GM23338 (cell line): ENCODE results near the gene PPL. TPM values are rescaled to one million over a fixed set of nuclear protein-coding genes. Genes with fewer than 3 reads are reported as not detected.

Experiments
- ATAC-seq: fragments of 200-7000 bp; cut with Tn5 transposase; 3 replicates; pipeline ENCODE4 v1.9.1; 2020
- DNase-seq: peaks from one replicate; pipeline ENCODE4 v3.0.0-alpha.2; 2015; ENCODE audit warnings: low spot score
- H2AFZ ChIP-seq: fragments of 200-600 bp; sonication (generic); 2 replicates; pipeline ENCODE4 v1.8.0; 2016; ENCODE audit warnings: antibody characterized with exemption, mild to moderate bottlenecking, moderate library complexity
- H3F3A ChIP-seq: fragments of 200-600 bp; sonication (generic); replicated peaks from 2 replicates; pipeline ENCODE4 v1.8.0; 2017; ENCODE audit warnings: antibody characterized with exemption, mixed run types, low read depth
- H3K27ac ChIP-seq: fragments of 200-600 bp; sonication (generic); 2 replicates; pipeline ENCODE4 v1.6.1; 2016; ENCODE audit warnings: low read depth
- H3K27me3 ChIP-seq: fragments of 200-600 bp; sonication (generic); 2 replicates; pipeline ENCODE4 v1.8.0; 2016; ENCODE audit warnings: mild to moderate bottlenecking, mixed run types, moderate library complexity; ENCODE audit not compliant: insufficient read depth
- H3K36me3 ChIP-seq: fragments of 200-600 bp; sonication (generic); 2 replicates; pipeline ENCODE4 v1.8.0; 2016; ENCODE audit warnings: mild to moderate bottlenecking; ENCODE audit not compliant: insufficient read depth
- H3K4me1 ChIP-seq: fragments of 200-600 bp; sonication (generic); 2 replicates; pipeline ENCODE4 v1.8.0; 2016; ENCODE audit warnings: mild to moderate bottlenecking, moderate library complexity; ENCODE audit not compliant: insufficient read depth
- H3K4me2 ChIP-seq: fragments of 200-600 bp; sonication (generic); 2 replicates; pipeline ENCODE4 v1.7.1; 2017; ENCODE audit warnings: mixed run types
- H3K4me3 ChIP-seq: fragments of 200-600 bp; sonication (generic); 2 replicates; pipeline ENCODE4 v1.6.1; 2016; ENCODE audit warnings: mixed run types
- H3K79me2 ChIP-seq: fragments of 200-600 bp; sonication (generic); replicated peaks from 2 replicates; pipeline ENCODE4 v1.8.0; 2017; ENCODE audit warnings: mild to moderate bottlenecking; ENCODE audit not compliant: insufficient read depth
- H3K9me2 ChIP-seq: fragments of 200-600 bp; sonication (generic); 2 replicates; pipeline ENCODE4 v1.8.0; 2017; ENCODE audit not compliant: insufficient read depth
- H4K20me1 ChIP-seq: fragments of 200-600 bp; sonication (generic); replicated peaks from 2 replicates; pipeline ENCODE4 v1.8.0; 2017; ENCODE audit warnings: mild to moderate bottlenecking; ENCODE audit not compliant: insufficient read depth
- H3K27ac Mint-ChIP-seq: 2 replicates; pipeline ENCODE4 v1.8.0; 2020; ENCODE audit warnings: inconsistent platforms, mild to moderate bottlenecking, moderate library complexity, mixed read lengths
- H3K27me3 Mint-ChIP-seq: 3 replicates; pipeline ENCODE4 v1.8.0; 2022; ENCODE audit warnings: low read depth, mild to moderate bottlenecking, moderate library complexity, mixed read lengths, inconsistent platforms; ENCODE audit not compliant: insufficient read depth, poor library complexity
- H3K36me3 Mint-ChIP-seq: 3 replicates; pipeline ENCODE4 v1.8.0; 2021; ENCODE audit warnings: low read depth, mild to moderate bottlenecking, inconsistent platforms, moderate library complexity, mixed read lengths
- H3K4me1 Mint-ChIP-seq: 3 replicates; pipeline ENCODE4 v1.8.0; 2020; ENCODE audit warnings: mild to moderate bottlenecking, inconsistent platforms, mixed read lengths
- H3K4me3 Mint-ChIP-seq: 3 replicates; pipeline ENCODE4 v1.8.0; 2021; ENCODE audit warnings: moderate library complexity, mild to moderate bottlenecking, inconsistent platforms, mixed read lengths
- H3K9me3 Mint-ChIP-seq: 3 replicates; pipeline ENCODE4 v1.8.0; 2020; ENCODE audit warnings: moderate library complexity, mild to moderate bottlenecking, inconsistent platforms, mixed read lengths
- CTCF ChIP-seq, 2 experiments: fragments of 200-600 bp in 1 of 2; sonication (generic) in 1 of 2; conservative IDR thresholded peaks; 2 replicates each; pipeline versions ENCODE4 v1.5.1 to v1.6.1; 2016 to 2017; ENCODE audit warnings: antibody characterized with exemption in 2 of 2, low read depth in 2 of 2, mild to moderate bottlenecking in 2 of 2, moderate library complexity in 1 of 2
- EZH2 ChIP-seq: fragments of 200-600 bp; sonication (generic); IDR thresholded peaks from one replicate; pipeline ENCODE4 v1.8.0; 2017; ENCODE audit warnings: antibody characterized with exemption, mild to moderate bottlenecking, low read depth; ENCODE audit not compliant: unreplicated experiment
- EZH2phosphoT487 ChIP-seq: fragments of 200-600 bp; sonication (generic); IDR thresholded peaks from one replicate; pipeline ENCODE4 v1.8.1; 2018; ENCODE audit warnings: antibody characterized with exemption; ENCODE audit not compliant: unreplicated experiment
- JUNB ChIP-seq: IDR thresholded peaks from one replicate; pipeline ENCODE4 v1.6.1; 2016; ENCODE audit warnings: antibody characterized with exemption; ENCODE audit not compliant: unreplicated experiment
- POLR2AphosphoS5 ChIP-seq: IDR thresholded peaks from 2 replicates; pipeline ENCODE4 v1.6.1; 2016; ENCODE audit warnings: antibody characterized with exemption, low read depth
- STAT1 ChIP-seq: IDR thresholded peaks from one replicate; pipeline ENCODE4 v1.6.1; 2016; ENCODE audit warnings: antibody characterized with exemption; ENCODE audit not compliant: unreplicated experiment
- ZNF331 ChIP-seq: fragments of 250-450 bp; sonication (Bioruptor Pico); IDR thresholded peaks from 2 replicates; pipeline ENCODE4 v1.5.0; 2020; ENCODE audit warnings: low read depth, mild to moderate bottlenecking, moderate library complexity
- ZNF462 ChIP-seq: fragments of 250-450 bp; sonication (Bioruptor Pico); IDR thresholded peaks from 2 replicates; pipeline ENCODE4 v1.5.0; 2020; ENCODE audit warnings: mild to moderate bottlenecking, moderate library complexity
- polyA plus RNA-seq: library from polyadenylated mRNA; unstranded; fragments of >200 nt; fragmentation: Nextera tagmentation; extraction: Ambion mirVana; gene quantifications from 2 replicates; pipeline ENCODE4 v1.2.1, GENCODE V29; 2016
- total RNA-seq: library from RNA; depleted of rRNA; stranded (reverse); fragments of >200 nt; shearing (Covaris generic); gene quantifications from 2 replicates; pipeline ENCODE4 v1.2.3, GENCODE V29; 2014
- TF ChIP-seq, protein P1 (sequence below): IDR thresholded peaks from 2 replicates; pipeline ENCODE4 v1.6.1; 2016; ENCODE audit warnings: antibody characterized with exemption

Gene PPL
- total and polyA plus RNA-seq, 2 experiments from 2014 or later, result 10.6 to 31.7 TPM

GRCh38 chr16:4948903-4949766 lies 12.2 kb upstream of the PPL start:
- TF ChIP-seq, protein P1, sequence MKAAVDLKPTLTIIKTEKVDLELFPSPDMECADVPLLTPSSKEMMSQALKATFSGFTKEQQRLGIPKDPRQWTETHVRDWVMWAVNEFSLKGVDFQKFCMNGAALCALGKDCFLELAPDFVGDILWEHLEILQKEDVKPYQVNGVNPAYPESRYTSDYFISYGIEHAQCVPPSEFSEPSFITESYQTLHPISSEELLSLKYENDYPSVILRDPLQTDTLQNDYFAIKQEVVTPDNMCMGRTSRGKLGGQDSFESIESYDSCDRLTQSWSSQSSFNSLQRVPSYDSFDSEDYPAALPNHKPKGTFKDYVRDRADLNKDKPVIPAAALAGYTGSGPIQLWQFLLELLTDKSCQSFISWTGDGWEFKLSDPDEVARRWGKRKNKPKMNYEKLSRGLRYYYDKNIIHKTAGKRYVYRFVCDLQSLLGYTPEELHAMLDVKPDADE, result no peak
- TF ChIP-seq EZH2 (no peak), EZH2phosphoT487 (no peak), CTCF (conservative IDR thresholded peaks at IDR 0.05; ENCODE audit: low read depth in 2 of 2) (no peak), JUNB (no peak), ZNF331 (CRISPR knock-in tag) (no peak), POLR2AphosphoS5 (no peak), STAT1 (no peak), ZNF462 (CRISPR knock-in tag) (no peak)
- H3K79me2 ChIP-seq, result no peaks in the 10 kb centered on the region
- no peaks in the 10 kb centered on the region for H3K9me2 ChIP-seq
- peaks cover 21% of the 10 kb centered on the region for H3K4me1 ChIP-seq
- H3K27me3 Mint-ChIP-seq, result peaks cover 24% of the 10 kb centered on the region
- peak; percentile 7; the same call in 1 of the 3 replicates for ATAC-seq
- H3K9me3 Mint-ChIP-seq, result no peaks in the 10 kb centered on the region
- H3K27ac ChIP-seq, result no peak overlapping the region
- H3F3A ChIP-seq, result peaks cover 17% of the 10 kb centered on the region
- no peak overlapping the region for H3K4me3 ChIP-seq
- peak overlapping the region; percentile 68; the same call in 1 of the 2 replicates for H3K4me2 ChIP-seq
- peak overlapping the region; percentile 90 for H2AFZ ChIP-seq
- no peaks in the 10 kb centered on the region for H3K36me3 ChIP-seq
- H3K4me1 Mint-ChIP-seq, result peaks cover 35% of the 10 kb centered on the region
- no peaks in the 10 kb centered on the region for H3K36me3 Mint-ChIP-seq
- no peak for DNase-seq
- H3K27ac Mint-ChIP-seq, result peak overlapping the region; percentile 16; the same call in 1 of the 2 replicates
- no peaks in the 10 kb centered on the region for H3K27me3 ChIP-seq
- peak overlapping the region; percentile 14; the same call in 1 of the 3 replicates for H3K4me3 Mint-ChIP-seq
- no peaks in the 10 kb centered on the region for H4K20me1 ChIP-seq
